Activated CD8-positive, alpha-beta memory T cell treated with anti-CD3 and anti-CD28 coated beads, Interleukin-2, amount 50 U/mL, for 24 hours (primary cell): ENCODE measurements around the gene PAK2.
A peak's percentile ranks its signal among the peaks of the same experiment; 100 is the strongest.
"Not testable (repeated sequence)": the region's sequence is repeated elsewhere in the genome, so short reads cannot be mapped to it uniquely, and the experiment has no call there.

Experiments used
- DNase-seq: peaks from one replicate; pipeline ENCODE4 v3.0.0-alpha.2; 2020; ENCODE audit errors: extremely low read depth

The PAK2 gene

DNA sequence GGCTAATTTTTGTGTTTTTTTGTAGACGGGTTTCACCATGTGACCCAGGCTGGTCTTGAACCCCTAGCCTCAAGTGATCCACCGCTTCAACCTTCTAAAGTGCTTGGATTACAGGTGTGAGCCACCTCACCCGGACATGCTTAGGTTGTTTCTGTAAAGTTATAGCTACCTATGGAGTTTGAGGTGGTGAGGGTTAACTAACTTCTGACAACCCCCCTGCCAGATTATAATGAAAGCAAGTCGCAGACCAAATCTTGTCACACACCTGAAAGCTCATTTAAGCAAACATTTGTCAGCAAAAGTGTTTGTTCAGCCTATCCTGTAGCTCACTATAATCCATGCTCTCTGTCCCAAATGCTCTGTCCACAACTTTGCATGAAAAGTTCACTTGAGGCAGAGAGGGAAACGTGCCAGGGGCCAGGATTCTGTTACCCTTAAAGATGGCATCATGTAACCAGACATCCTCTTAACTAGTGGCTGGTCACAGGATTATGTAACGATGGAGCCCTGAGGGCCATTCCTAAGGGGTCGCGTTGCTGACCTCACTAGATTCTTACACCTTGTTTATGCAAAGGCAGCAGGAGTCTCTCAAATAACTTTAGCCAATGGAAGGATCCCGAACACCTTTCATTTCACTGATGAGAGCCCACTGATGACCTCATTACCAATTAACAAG, 103.9 kb downstream of the PAK2 start:
- no peak for DNase-seq

DNA sequence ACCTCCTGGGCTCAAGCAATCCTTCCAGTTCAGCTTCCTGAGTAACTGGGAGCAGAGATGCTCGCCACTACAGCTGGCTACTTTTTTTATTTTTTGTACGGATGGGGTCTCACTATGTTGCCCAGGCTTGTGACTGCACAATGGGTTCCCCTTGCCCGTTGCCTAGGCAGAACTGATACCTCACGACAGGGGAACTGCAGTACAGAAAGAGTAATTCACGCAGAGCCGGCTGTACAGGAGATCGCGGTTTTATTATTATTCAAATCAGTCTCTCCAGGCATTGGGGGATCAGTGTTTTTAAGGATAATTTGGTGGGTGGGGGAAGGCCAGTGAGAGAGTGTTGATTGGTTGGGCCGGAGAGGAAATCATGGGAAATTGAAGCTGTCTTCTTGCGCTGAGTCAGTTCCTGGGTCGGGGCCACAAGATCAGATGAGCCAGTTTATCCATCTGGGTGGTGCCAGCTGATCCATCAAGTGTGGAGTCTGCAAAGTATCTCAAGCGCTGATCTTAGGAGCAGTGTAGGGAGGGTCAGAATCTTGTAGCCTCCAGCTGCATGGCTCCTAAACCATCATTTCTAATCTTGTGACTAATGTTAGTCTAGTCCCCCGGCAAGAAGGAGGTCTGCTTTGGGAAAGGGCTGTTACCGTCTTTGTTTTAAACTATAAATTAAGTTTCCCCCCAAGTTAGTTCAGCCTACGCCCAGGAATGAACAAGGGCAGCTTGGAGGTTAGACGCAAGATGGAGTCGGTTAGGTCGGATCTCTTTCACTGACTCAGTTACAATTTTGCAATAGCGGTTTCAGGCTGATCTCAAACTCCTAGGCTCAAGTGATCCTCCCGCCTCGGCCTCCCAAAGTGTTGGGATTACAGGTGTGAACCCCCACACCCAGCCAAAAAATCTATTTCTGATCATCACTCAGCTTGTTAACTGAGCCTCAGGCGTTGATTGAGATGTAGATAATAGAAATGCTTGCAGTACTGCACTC, 104.9 kb downstream of the PAK2 start:
- not testable (repeated sequence) for DNase-seq

DNA sequence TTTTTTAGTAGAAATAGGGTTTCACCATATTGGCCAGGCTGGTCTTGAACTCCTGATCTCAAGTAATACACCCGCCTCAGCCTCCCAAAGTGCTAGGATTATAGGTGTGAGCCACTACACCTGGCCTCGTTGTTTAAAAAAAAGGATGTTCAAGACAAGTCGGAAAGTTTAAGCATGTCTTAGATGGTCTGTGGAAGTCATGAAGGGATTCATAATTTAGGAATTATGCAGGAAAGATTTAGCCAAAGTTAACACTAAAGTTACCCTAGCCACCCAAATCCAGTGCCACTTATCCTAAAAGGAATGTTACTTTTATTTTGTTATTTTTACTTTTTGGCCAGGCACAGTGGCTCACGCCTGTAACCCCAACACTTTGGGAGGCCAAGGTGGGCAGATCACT, 108.7 kb downstream of the PAK2 start:
- DNase-seq = not testable (repeated sequence)

GRCh38 chr3:196849180-196849741, 109.6 kb downstream of the PAK2 start:
- DNase-seq = no peak

- DNase-seq = not testable (repeated sequence)
Measured at GRCh38 chr3:196863000-196863399, 123.3 kb downstream of the PAK2 start.

DNA sequence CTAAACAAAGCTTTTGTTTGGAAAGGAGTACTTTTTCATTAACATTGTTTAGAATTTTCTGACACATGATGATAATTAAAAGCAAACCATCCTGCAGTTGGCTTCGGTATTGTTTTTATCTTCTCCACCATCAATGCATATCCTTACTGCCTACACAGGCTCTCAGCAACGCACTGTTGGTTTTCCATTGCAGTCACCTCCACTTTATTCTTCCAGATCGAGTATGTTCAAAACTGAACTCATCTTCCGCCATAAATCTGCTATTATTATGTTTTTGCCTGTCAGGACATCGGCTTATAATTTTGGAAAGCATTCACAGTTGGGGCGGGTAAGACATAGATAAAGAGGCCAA, 127.5 kb downstream of the PAK2 start:
- DNase-seq = no peak

- peak; percentile 59 for DNase-seq
Measured at GRCh38 chr3:196867507-196868296, 128.0 kb downstream of the PAK2 start, which contains the start of gene SENP5. Gene SENP5 (plus strand): TSS chr3:196867920. CDS start chr3:196885182, 17,262 bp downstream.

DNA sequence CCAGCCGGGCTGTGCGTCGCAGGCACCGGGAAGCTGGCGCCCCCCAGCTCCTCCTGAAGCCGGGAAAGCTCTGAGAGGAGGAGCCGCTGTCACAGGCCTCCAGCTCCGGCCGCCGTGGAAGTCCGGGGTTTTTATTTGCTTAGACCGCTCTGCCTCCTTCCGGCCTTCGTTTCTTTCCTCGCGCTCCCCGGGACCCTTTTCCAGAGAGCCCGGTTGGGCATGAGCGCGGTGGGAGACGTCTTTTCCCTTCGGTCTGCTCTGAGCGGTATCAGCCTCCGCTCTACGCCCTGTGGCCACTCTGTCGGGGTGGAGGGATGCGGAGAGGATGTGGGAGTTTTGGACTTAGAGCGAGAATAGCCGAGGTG, 128.6 kb downstream of the PAK2 start:
- DNase-seq = no peak

GRCh38 chr3:196872316-196872715, 132.7 kb downstream of the PAK2 start:
- no peak for DNase-seq

GRCh38 chr3:196874511-196875094, 134.9 kb downstream of the PAK2 start:
- DNase-seq = not testable (repeated sequence)

DNA sequence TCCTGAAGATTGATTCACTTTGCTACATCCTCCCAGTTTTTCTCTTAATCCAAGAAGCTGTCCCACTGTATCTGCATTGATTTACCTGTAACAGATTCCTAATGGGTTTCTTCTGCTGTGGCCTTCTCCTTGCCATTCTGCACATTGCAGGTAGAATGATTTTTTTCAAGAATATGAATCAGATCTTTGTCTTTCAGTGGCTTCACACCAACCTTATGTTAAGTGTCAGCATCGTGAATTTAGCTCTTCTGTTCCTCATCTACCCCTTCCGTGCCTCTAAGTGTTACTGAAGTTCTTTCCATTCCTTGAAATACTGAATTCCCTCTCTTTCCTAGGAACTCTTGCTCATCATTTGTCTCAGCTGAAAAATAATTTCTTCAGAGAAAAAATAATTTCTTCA, 135.6 kb downstream of the PAK2 start:
- no peak for DNase-seq
